ENCODE measurements around the gene SPRR1A.

- TF ChIP-seq CTCF (IDR thresholded peaks at IDR 0.05; ENCODE audit: low read length) = no peak
- TF ChIP-seq EZH2 (IDR thresholded peaks at IDR 0.05; ENCODE audit: borderline replicate concordance, low read length) = no peak
Observed at GRCh38 chr1:152946248-152946647, 37.6 kb upstream of the SPRR1A start.

Measured in OCI-LY1 (cell line).